NCI-H1436 (cell line): ENCODE data around the gene ATP8B1.

Source experiments
- DNase-seq: peaks from one replicate; lab custom pipeline; 2025; lab: John Stamatoyannopoulos, UW

Gene ATP8B1

GRCh38 chr18:57819119-57819518 lies 16.0 kb upstream of the ATP8B1 start:
- DNase-seq = no peak

- DNase-seq = no peak
These were observed 13.3 kb upstream of the ATP8B1 start for GRCh38 chr18:57816208-57816954.

DNA sequence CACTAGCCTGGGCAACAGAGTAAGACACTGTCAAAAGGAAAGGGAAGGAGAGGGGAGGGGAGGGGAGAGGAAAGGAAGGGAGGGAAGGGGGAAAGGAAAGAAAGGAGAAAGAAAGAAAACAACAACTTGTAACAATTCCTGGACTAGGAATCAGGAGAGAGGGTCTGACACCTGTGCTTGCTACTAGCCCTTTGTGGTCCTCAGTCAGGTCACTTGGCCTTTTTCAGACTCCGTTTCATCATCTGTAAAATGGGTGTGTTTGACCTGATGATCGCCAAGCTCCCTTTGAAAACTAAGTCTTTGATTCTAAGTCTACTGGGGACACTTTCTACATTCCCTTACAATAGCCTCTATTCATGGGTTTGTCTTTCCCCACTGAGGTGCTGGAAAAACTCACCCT lies 11.4 kb upstream of the ATP8B1 start:
- no peak for DNase-seq

DNA sequence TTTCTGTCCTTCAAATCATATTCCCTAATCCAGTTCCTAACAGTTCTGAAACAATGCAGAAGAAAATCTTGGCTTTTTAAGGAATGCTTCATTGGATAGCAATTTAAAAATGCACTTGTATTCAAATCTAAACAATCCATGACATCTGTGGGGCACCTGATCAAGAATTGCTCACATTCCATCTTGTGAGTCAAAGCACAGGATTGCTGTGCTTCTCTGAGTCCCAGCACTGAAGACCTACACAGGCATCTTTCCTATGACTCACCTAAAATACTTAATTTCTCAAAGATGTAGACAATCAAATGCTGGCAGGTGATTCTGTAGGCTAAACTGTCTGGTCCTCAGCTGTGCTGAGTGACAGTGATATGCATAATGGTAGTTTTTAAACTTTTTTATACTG lies 10.1 kb upstream of the ATP8B1 start:
- DNase-seq = no peak

- no peak for DNase-seq
These were observed 9.0 kb upstream of the ATP8B1 start for GRCh38 chr18:57812126-57812477.

- no peak for DNase-seq
These were observed 8.5 kb upstream of the ATP8B1 start for GRCh38 chr18:57811477-57812125.

- no peak for DNase-seq
These were observed 6.1 kb upstream of the ATP8B1 start for GRCh38 chr18:57809190-57809589.

- DNase-seq = no peak
These were observed 4.4 kb upstream of the ATP8B1 start for GRCh38 chr18:57807336-57808117.

GRCh38 chr18:57806978-57807285 lies 3.8 kb upstream of the ATP8B1 start:
- no peak for DNase-seq

- DNase-seq = no peak
These were observed 3.3 kb upstream of the ATP8B1 start for GRCh38 chr18:57806201-57806977.

GRCh38 chr18:57805117-57805516 lies 2.0 kb upstream of the ATP8B1 start:
- no peak for DNase-seq

GRCh38 chr18:57804557-57804956 lies 1.4 kb upstream of the ATP8B1 start:
- DNase-seq = no peak

DNA sequence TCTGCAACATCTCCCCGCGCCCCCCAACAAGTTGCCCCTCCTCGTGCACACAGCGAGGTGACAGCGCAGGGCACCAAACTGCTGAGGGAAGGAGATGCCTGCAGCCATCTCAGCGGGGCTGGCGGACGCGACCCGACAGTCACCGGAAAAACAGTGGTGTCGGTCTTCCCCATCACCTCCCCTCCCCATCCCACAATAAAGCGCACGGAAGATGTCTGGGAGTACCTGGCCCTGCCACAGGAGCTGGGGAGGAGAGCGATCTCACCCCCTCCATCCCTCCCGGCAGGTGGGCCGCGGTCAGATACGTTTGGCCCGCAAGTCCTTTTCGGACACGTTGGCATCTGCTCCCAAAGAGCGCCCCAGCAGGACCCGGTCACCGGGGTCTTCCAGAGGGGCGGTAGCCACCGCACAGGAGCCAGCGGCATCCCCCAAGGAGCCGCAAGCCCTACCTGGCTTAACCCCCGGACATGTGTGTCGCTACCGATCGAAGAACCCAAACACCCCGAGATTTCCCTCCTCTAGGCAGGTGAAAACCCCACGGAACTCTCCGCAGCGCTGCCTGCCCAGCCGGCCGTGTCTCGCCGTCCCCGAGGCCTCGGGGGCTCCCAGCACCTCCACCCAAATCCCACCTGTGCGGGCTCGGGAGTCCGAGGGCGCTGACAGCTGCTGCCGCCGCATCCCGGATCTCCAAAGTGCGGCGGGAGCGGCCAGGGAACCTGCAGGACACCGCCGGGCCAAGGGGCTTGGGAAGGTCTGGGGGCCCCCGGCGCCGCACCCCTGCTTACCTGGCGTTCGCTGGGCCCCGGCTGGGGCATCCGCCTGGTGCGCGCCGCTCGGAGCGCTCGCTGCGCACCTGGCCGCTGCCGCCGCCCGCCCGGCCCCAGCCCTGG lies 657 bp downstream of the ATP8B1 start:
- DNase-seq = no peak

DNA sequence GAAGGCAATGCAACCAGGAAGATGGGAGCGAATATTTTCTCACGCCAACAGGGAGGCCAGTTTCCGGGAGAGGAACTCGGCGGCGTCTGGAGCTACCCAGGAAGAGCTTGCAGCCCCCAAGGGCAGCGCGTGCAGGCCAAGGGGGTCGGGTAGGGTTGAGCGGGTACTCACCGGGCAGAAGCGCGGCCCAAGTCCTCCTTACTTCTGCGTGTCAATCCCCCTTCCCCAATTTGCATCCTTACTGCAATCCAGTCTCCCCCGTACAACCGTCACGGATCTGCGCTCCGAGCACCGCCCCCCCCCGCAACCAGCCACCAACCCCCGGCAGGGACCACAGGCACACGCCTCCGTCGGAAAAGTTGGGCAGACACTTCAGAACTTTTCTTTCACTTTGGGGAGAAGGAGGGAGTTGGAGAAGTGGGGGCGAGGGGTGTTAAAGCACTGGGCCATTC lies 1.3 kb downstream of the ATP8B1 start:
- DNase-seq = no peak

DNA sequence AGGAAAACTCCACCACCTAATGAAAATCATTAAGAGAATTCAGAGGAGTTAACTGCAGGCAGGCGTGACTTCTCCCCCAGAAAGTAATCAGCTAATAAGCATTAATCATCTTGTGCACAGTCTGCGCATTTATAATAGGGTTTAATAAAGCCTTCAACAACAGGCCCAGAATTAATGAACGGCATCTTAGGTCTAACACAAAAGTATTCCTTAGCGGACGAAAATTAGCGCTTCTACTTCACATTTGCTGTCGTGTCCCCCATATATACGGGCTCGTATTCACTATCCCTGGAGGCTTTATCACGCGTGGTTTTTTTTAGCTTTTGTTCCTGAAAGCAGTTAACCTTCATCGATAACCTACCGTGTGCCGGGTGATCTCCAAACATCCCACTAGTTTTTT lies 1.8 kb downstream of the ATP8B1 start:
- no peak for DNase-seq

GRCh38 chr18:57798713-57799373 lies 4.3 kb downstream of the ATP8B1 start:
- DNase-seq = no peak

- no peak for DNase-seq
These were observed 5.9 kb downstream of the ATP8B1 start for GRCh38 chr18:57797209-57797651.

DNA sequence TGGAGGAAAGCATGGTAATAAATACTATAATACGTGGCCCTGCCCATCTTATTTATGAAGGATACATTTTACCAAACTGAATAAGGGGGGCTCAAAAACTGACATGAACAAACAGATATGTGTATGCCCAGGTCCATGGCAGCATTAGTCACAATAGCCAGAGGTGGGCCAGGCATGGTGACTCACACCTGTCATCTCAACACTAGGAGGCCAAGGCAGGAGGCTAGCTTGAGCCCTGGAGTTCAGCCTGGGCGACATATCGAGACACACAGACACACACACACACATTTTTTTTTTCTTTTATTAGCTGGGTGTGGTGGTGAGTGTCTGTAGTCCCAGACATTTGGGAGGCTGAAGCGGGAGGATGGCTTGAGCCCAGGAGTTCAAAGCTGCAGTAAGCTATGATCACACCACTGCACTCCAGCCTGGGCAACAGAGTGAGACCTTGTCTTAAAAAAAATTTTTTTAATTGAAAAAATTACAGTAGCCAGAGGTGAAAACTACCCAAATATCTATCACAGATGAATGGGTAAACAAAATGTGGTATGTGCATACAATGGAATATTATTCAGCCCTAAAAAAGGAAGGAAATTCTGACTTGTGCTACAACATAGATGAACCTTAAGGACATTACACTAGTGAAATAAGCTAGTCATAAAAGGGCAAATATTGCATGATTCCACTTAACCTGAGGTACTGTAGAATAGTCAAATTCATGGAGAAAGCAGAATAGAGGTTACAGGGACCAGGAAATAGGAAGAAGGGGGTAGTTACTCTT lies 8.0 kb downstream of the ATP8B1 start:
- DNase-seq = no peak

DNA sequence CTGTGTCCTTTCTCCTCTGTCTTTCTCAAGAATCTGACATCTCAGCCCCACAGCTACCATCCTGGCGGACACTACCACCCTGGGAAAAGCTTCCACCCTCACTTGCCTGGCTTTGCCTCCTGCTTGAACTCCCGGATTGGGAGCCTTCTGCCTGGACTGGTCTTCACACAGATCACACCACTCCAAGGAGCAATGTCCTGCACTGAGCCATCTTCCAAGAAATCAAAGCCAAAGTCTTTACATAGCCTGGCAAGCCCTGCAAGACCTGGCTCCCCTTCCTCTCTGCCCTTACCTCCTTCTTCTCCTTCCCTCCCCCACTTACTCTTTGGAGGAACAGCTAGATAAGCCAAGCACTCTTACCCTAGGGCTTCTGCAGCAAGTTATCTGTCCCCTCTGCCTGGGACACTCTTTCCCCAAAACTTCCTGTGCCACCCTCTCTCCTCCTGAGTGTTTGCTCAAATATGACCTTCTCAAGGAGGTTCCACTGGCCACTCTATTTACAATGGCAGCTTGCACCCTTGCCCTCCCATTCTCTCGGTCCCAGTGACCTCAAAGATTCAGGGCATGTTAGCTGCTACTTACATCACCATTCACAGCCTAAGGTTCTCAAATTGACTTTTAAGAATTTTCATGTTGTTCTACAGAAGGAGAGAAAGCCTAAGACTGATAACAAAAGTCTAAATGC lies 9.7 kb downstream of the ATP8B1 start:
- no peak for DNase-seq
